ENCODE measurements around the gene PDE7B. TPM values are rescaled to one million over a fixed set of nuclear protein-coding genes. Genes with fewer than 3 reads are reported as not detected.

The PDE7B gene
- total and polyA plus RNA-seq, 9 of the 15 experiments (the other 6 are each of a cell fraction or from before 2014, with no cell fraction given), result 0.01 TPM; not detected in 8

DNA sequence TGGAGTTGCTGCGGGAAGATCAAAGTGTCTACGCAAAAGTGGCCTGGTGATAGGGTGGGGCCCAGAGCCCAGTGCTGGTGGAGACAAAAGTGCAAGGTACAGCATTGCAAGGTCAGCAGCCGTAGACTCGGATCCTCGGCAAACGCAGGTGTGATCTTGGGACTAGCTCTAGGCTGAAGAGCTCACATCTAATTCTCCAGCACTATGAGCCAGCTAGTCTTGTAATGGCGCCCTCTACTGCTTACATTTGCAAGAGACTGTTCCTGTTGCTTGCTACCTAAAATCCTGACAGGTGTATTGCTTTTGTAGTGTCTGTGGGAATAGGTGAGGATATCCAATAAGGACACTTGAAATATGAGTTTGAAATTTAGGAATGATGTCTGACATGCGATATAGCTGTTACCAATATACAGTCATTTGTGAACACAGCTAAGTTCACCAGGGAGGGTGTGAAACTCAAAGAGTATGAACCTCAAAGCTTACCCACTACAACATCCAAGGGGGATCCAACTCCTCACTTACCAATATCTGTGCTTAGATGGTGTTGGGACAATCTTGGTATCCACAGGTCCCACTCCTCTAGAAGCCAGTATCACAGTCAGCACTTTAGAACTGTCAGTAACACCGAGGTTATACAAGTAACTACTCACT, 58.4 kb downstream of the PDE7B start (continued):
- TF ChIP-seq SMARCB1 (IDR thresholded peaks at IDR 0.05; ENCODE audit: insufficient read length, low read depth) (no peak), ILF3 (IDR thresholded peaks at IDR 0.05; ENCODE audit: borderline replicate concordance) (no peak), RHOXF2B (CRISPR knock-in tag; conservative IDR thresholded peaks at IDR 0.05) (no peak), SAFB (IDR thresholded peaks at IDR 0.05; ENCODE audit: borderline replicate concordance, low read depth, low read length) (no peak), U2AF2 (optimal IDR thresholded peaks at IDR 0.05; ENCODE audit: low read depth, low read length) (no peak), TBP (optimal IDR thresholded peaks at IDR 0.05; ENCODE audit: low read depth, low read length) (no peak), DMBX1 (CRISPR knock-in tag; IDR thresholded peaks at IDR 0.05; ENCODE audit: borderline replicate concordance) (no peak), ZNF445 (CRISPR knock-in tag; IDR thresholded peaks at IDR 0.05; ENCODE audit: low read depth) (no peak)
- TF ChIP-seq, protein P1, sequence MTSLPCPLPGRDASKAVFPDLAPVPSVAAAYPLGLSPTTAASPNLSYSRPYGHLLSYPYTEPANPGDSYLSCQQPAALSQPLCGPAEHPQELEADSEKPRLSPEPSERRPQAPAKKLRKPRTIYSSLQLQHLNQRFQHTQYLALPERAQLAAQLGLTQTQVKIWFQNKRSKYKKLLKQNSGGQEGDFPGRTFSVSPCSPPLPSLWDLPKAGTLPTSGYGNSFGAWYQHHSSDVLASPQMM (CRISPR knock-in tag; IDR thresholded peaks at IDR 0.05), result no peak
- TF ChIP-seq, protein P2, sequence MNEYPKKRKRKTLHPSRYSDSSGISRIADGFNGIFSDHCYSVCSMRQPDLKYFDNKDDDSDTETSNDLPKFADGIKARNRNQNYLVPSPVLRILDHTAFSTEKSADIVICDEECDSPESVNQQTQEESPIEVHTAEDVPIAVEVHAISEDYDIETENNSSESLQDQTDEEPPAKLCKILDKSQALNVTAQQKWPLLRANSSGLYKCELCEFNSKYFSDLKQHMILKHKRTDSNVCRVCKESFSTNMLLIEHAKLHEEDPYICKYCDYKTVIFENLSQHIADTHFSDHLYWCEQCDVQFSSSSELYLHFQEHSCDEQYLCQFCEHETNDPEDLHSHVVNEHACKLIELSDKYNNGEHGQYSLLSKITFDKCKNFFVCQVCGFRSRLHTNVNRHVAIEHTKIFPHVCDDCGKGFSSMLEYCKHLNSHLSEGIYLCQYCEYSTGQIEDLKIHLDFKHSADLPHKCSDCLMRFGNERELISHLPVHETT (CRISPR knock-in tag; conservative IDR thresholded peaks at IDR 0.05 in 1 of 2, IDR thresholded peaks at IDR 0.05 in 1 of 2), result no peak
- TF ChIP-seq, protein P3, sequence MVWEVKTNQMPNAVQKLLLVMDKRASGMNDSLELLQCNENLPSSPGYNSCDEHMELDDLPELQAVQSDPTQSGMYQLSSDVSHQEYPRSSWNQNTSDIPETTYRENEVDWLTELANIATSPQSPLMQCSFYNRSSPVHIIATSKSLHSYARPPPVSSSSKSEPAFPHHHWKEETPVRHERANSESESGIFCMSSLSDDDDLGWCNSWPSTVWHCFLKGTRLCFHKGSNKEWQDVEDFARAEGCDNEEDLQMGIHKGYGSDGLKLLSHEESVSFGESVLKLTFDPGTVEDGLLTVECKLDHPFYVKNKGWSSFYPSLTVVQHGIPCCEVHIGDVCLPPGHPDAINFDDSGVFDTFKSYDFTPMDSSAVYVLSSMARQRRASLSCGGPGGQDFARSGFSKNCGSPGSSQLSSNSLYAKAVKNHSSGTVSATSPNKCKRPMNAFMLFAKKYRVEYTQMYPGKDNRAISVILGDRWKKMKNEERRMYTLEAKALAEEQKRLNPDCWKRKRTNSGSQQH (CRISPR knock-in tag; IDR thresholded peaks at IDR 0.05), result no peak
- TF ChIP-seq, protein P4, sequence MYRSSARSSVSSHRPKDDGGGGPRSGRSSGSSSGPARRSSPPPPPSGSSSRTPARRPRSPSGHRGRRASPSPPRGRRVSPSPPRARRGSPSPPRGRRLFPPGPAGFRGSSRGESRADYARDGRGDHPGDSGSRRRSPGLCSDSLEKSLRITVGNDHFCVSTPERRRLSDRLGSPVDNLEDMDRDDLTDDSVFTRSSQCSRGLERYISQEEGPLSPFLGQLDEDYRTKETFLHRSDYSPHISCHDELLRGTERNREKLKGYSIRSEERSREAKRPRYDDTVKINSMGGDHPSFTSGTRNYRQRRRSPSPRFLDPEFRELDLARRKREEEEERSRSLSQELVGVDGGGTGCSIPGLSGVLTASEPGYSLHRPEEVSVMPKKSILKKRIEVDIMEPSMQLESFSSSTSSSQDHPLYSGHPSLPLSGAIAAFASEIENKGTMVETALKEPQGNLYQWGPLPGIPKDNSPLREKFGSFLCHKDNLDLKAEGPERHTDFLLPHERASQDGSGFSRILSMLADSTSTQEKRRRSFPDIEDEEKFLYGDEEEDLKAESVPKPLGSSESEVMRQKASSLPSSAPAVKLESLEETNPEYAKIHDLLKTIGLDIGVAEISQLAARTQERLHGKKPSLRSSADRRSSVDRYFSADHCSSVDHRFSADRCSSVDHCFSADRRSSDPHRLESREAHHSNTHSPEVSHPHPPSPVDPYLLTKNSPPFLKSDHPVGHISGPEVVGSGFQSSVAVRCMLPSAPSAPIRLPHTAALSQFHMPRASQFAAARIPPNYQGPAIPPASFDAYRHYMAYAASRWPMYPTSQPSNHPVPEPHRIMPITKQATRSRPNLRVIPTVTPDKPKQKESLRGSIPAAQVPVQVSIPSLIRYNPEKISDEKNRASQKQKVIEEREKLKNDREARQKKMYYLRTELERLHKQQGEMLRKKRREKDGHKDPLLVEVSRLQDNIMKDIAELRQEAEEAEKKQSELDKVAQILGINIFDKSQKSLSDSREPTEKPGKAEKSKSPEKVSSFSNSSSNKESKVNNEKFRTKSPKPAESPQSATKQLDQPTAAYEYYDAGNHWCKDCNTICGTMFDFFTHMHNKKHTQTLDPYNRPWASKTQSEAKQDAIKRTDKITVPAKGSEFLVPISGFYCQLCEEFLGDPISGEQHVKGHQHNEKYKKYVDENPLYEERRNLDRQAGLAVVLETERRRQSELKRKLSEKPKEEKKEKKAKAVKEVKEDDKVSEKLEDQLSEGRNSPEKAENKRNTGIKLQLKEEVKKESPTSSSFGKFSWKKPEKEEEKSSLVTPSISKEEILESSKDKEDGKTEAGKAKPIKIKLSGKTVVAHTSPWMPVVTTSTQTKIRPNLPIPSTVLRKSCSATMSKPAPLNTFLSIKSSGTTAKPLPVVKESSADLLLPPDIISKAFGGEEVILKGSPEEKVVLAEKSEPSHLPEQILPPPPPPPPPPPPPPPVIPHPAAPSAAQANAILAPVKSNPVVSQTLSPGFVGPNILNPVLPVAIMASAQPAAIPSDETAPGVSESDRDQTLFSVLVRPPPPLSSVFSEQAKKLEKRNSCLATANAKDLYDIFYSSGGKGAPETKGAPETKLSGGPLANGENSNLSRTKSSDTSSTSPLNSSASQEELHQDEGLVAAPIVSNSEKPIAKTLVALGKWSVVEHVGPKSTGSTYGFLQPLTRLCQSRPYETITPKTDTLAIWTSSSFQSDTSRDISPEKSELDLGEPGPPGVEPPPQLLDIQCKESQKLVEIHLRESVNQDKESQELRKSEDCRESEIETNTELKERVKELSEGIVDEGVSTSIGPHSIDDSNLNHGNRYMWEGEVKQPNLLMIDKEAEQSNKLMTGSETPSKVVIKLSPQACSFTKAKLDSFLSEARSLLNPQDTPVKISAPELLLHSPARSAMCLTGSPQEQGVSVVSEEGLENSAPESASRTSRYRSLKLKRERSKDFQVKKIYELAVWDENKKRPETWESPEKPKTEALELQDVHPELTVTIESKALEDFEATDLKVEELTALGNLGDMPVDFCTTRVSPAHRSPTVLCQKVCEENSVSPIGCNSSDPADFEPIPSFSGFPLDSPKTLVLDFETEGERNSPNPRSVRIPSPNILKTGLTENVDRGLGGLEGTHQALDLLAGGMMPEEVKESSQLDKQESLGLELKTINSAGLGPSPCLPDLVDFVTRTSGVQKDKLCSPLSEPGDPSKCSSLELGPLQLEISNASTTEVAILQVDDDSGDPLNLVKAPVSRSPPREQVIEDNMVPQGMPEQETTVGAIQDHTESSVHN (IDR thresholded peaks at IDR 0.05; ENCODE audit: borderline replicate concordance in 1 of 2, low read depth in 1 of 2), result no peak
